Ovary (tissue), 9 donors: Measurements from ENCODE around the gene TMEM169. TPM values are rescaled to one million over a fixed set of nuclear protein-coding genes. Genes with fewer than 3 reads are reported as not detected.

Source experiments
- DNase-seq, 5 donors: peaks; one replicate each; pipeline ENCODE4 v3.0.0-alpha.2; 2019 to 2020
- H3K27ac ChIP-seq, 2 donors: fragments of 200-600 bp; one replicate each; pipeline versions ENCODE4 v1.5.1 to v1.8.0; 2019 to 2022
- H3K27me3 ChIP-seq: fragments of 200-600 bp; one replicate; pipeline ENCODE4 v1.8.0; 2022
- H3K36me3 ChIP-seq: fragments of 200-600 bp; sonication (generic); one replicate; pipeline ENCODE4 v1.5.1; 2019
- H3K4me1 ChIP-seq: one replicate; pipeline ENCODE4 v1.8.1; 2013; ENCODE audit warnings: mild to moderate bottlenecking, moderate library complexity; ENCODE audit not compliant: insufficient read depth
- H3K4me3 ChIP-seq: fragments of 200-600 bp; sonication (generic); one replicate; pipeline ENCODE4 v1.5.1; 2017
- H3K9me3 ChIP-seq, 2 donors: fragments of 200-600 bp in 1 of 2; sonication (generic) in 1 of 2; one replicate each; pipeline versions ENCODE4 v1.5.1 to v1.8.1; 2013 to 2019; ENCODE audit warnings: mild to moderate bottlenecking in 1 of 2, moderate library complexity in 1 of 2
- CTCF ChIP-seq, 3 donors: fragments of 450-650 bp in 2 of 3; fragments of 200-600 bp in 1 of 3; IDR thresholded peaks; one replicate each; pipeline versions ENCODE4 v1.5.1 to v1.8.0; 2016 to 2022; ENCODE audit warnings: antibody characterized with exemption in 3 of 3, mild to moderate bottlenecking in 1 of 3
- EP300 ChIP-seq: sonication (generic); formaldehyde crosslinking; IDR thresholded peaks from one replicate; pipeline ENCODE4 v1.6.1; 2017; ENCODE audit warnings: antibody characterized with exemption
- POLR2A ChIP-seq: fragments of 450-650 bp; IDR thresholded peaks from one replicate; pipeline ENCODE4 v1.6.1; 2017; ENCODE audit warnings: antibody characterized with exemption, mild to moderate bottlenecking, moderate library complexity
- WGBS, 3 donors: extraction: QIAGEN DNeasy Blood & Tissue Kit in 1 of 3; methylation state at CpG; one replicate each; pipeline versions ENCODE4 v1.1.5 to v1.1.7; 2013 to 2017; 5-methylcytosine and 5-hydroxymethylcytosine counted together
- intact Hi-C, 4 donors: fragments of 100-400 bp; cut with DNase I; formaldehyde crosslinking; loops; one replicate each; pipeline versions ENCODE4 v1.11.0 to v1.15.1; 2022 to 2023
- polyA plus RNA-seq, 2 donors: library from polyadenylated mRNA; stranded (reverse); fragments of 200-250 nt in 1 of 2; fragments of 350-450 nt in 1 of 2; fragmentation: Illumina TruSeq in 1 of 2; extraction: RNeasy Lipid Tissue Mini Kit (QIAGEN cat#74804) in 1 of 2; gene quantifications; one replicate each; pipeline ENCODE4 v1.2.3, GENCODE V29; 2013 to 2014
- total RNA-seq, 7 donors: library from RNA; depleted of rRNA in 2 of 7; stranded (reverse); fragments of >200 nt in 2 of 7; fragmentation: NEBNext Ultra II Directional in 3 of 7; extraction: Animal tissue kit (Norgen Biotek cat#: 25700) in 3 of 7; gene quantifications; one replicate each; pipeline versions ENCODE4 v1.1.0 to v1.2.4, GENCODE V29; 2016 to 2023
- donor health status: DM: no; HTN: no; CAD: no; lungs with moderate emphysema.
- donor health status: DM: no; HTN: no; CAD: no.
- donor health status: Bipolar disorder and iron deficiency.
- donor health status: DM: yes; HTN: yes; CAD: no.
- donor health status: DM: no; HTN: no; CAD: no.
- donor health status: DM: yes; HTN: yes; CAD: no.

The TMEM169 gene
- total and polyA plus RNA-seq, 9 donors: 0.24 to 0.79 (median 0.37) TPM

- WGBS, 3 donors: 31 to 44% (median 31%) methylated on average over 5 of the region's 5 CpGs
- no peak for DNase-seq
- H3K9me3 ChIP-seq: no peaks in the 10 kb centered on the region
- H3K4me1 ChIP-seq: peaks cover 2% of the 10 kb centered on the region
- H3K27me3 ChIP-seq: no peaks in the 10 kb centered on the region
- no peak overlapping the region for H3K27ac ChIP-seq
- no peaks in the 10 kb centered on the region for H3K36me3 ChIP-seq
- no peak overlapping the region for H3K4me3 ChIP-seq
- intact Hi-C loops: no loop called here
- TF ChIP-seq EP300 (no peak), CTCF (IDR thresholded peaks at IDR 0.05) (no peak), POLR2A (no peak)
These were observed 15.5 kb upstream of the TMEM169 start for GRCh38 chr2:216066230-216066629.

- Histone ChIP-seq H3K4me1 (peaks cover 2% of the 10 kb centered on the region), H3K27ac (no peak overlapping the region), H3K9me3 (no peaks in the 10 kb centered on the region), H3K4me3 (no peak overlapping the region), H3K36me3 (no peaks in the 10 kb centered on the region), H3K27me3 (no peaks in the 10 kb centered on the region)
- 90 to 94% (median 91%) methylated on average over 2 of the region's 2 CpGs for WGBS, 3 donors
- no peak for DNase-seq
- intact Hi-C loops: no loop called here
- TF ChIP-seq CTCF (IDR thresholded peaks at IDR 0.05) (no peak), POLR2A (no peak), EP300 (no peak)
These were observed 12.7 kb upstream of the TMEM169 start for GRCh38 chr2:216069028-216069427.

- H3K27me3 ChIP-seq: no peaks in the 10 kb centered on the region
- intact Hi-C loops: no loop called here
- TF ChIP-seq CTCF (IDR thresholded peaks at IDR 0.05): no peak
- TF ChIP-seq POLR2A: no peak
- 86 to 90% (median 89%) methylated on average over 6 of the region's 6 CpGs for WGBS, 3 donors
- no peak overlapping the region for H3K4me3 ChIP-seq
- no peaks in the 10 kb centered on the region for H3K36me3 ChIP-seq
- H3K4me1 ChIP-seq: peaks cover 2% of the 10 kb centered on the region
- H3K9me3 ChIP-seq: no peaks in the 10 kb centered on the region
- no peak for DNase-seq
- no peak overlapping the region for H3K27ac ChIP-seq
These were observed 11.5 kb upstream of the TMEM169 start for GRCh38 chr2:216070195-216070594.

- Histone ChIP-seq H3K27me3 (no peaks in the 10 kb centered on the region), H3K4me1 (peaks cover 2% of the 10 kb centered on the region), H3K9me3 (no peaks in the 10 kb centered on the region), H3K4me3 (no peak overlapping the region), H3K36me3 (no peaks in the 10 kb centered on the region), H3K27ac (no peak overlapping the region)
- TF ChIP-seq CTCF (IDR thresholded peaks at IDR 0.05) (no peak), EP300 (no peak), POLR2A (no peak)
- intact Hi-C loops: no loop called here
- WGBS, 3 donors: 82 to 85% (median 83%) methylated on average over 12 of the region's 12 CpGs
- DNase-seq: no peak
These were observed 10.4 kb upstream of the TMEM169 start for GRCh38 chr2:216071111-216071851.
